GM19455 (cell line): Measurements from ENCODE around the gene CKS2.
"Not testable (repeated sequence)": the region's sequence is repeated elsewhere in the genome, so short reads cannot be mapped to it uniquely, and the experiment has no call there.

Experiments
- ATAC-seq: cut with Tn5 transposase; IDR thresholded peaks from one replicate; pipeline ENCODE4 v1.9.1; 2021; ENCODE audit not compliant: unreplicated experiment

CKS2 gene

DNA sequence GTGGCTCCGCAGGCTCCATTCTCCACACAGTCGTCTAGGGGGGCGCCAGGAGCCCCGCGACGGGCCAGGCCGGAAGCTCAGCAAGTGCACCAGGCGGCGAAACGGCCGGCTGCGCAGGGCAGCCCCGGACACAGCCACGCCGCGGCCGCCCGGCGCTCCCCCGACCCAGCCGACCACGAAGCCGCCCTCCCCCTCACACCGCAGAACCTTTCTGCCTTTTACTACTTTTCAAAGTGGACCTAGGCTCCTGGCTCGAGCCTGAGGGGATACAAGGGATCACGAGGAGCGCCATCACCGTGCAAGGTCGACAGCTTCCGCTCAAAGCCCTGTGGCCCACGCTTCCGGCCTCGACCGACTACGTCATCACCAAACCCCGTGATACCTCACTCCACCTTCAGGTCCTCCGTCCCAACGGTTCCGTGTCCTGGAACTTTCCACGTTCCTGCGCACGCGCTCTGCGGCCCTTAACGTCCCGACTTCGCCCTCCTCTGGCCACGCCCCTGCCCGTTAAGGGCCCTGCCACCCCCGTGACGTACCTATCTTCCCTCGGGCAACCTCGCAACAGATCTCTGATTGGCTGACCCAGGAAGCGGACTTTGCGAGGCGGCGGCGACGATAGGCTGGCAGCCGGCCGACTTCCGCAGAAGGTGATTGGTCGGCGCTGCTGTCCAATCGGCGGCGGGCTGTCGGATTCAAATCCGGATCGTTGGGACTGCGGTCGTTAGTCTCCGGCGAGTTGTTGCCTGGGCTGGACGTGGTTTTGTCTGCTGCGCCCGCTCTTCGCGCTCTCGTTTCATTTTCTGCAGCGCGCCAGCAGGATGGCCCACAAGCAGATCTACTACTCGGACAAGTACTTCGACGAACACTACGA is at the start of gene CKS2:
Gene CKS2 (plus strand): TSS at position 721 of the 871 bp plus-strand sequence. CDS start 98 bp downstream, at position 819.
- peak; percentile 91 for ATAC-seq

GRCh38 chr9:89273528-89274279 is 37.3 kb upstream of the CKS2 start:
- ATAC-seq, result no peak

DNA sequence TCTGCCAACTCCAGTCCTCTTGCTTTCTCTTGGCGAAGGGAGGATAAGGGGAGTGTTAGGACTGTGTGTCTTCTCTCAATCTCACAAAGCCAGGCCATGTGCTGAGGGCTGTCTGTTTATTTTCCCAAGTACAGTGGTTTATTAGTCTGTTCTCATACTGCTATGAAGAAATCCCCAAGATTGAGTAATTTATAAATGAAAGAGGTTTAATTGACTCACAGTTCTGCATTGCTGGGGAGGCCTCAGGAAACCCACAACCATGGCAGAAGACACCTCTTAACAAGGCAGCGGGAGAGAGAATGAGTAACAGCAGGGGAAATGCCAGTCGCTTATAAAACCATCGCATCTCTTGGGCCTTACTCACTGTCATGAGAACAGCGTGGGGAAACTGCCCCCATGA is 36.2 kb upstream of the CKS2 start:
- ATAC-seq, result no peak

GRCh38 chr9:89276040-89276439 is 35.0 kb upstream of the CKS2 start:
- not testable (repeated sequence) for ATAC-seq

DNA sequence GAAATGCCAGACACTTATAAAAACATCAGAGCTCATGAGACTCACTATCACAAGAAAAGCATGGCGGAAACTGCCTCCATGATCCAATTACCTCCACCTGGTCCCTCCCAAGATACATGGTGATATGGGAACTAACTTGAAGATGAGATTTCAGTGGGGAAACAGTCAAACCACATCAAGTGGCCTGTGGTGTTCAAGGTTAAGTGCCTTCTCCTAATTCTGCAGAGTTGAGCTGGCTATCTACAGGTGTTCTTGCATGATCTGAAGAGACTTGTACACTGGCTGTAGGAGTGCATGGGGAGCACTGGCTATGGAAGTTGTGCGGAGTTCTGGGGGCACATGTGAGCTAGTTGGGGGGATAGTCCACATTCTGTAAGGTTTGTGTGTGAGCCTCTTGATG is 34.0 kb upstream of the CKS2 start:
- ATAC-seq, result no peak

- no peak for ATAC-seq
Measured at GRCh38 chr9:89277454-89277853, 33.5 kb upstream of the CKS2 start.

DNA sequence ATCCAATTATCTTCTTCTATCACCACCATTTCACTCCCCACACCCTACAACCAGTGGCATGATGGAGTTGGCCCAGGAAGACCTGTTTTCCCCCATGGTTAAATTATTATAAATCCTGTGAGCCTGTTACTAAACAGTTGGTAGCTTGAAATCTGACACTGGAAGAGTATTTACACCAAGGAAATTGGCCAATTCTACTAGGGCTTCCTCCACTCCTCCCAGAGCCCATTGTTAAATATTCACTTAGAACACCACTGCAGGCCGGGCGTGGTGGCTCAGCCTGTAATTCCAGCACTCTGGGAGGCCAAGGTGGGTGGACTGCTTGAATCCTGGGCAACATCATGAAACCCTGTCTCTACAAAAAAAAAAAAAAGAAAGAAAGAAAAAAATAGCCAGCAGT is 32.4 kb upstream of the CKS2 start:
- no peak for ATAC-seq

GRCh38 chr9:89278997-89279739 is 31.8 kb upstream of the CKS2 start:
- peak; percentile 53 for ATAC-seq

- ATAC-seq, result no peak
Measured at GRCh38 chr9:89281106-89281505, 29.9 kb upstream of the CKS2 start.

GRCh38 chr9:89282248-89282968 is 28.6 kb upstream of the CKS2 start:
- ATAC-seq, result not testable (repeated sequence)

- ATAC-seq, result no peak
Measured at GRCh38 chr9:89284076-89284475, 26.9 kb upstream of the CKS2 start.

DNA sequence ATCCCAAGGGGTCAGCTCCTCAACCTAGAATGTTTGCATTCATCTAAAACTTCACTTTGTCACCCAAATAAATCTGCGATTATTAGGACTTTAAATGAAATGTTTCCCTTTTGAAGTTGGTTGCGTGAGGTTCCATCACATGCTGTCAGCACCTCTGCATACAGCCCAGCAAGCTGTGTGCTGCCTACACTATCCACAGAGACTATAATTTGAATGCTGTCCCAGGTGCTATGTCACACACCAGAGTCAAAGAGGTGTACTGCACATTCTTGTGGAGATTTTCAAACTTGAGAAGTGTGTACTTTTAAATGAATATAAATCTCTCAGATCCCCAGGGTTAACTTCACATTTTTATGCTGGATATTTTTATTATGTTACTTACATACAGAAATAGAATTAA is 19.3 kb upstream of the CKS2 start:
- no peak for ATAC-seq

- ATAC-seq, result no peak
Measured at GRCh38 chr9:89293014-89293413, 18.0 kb upstream of the CKS2 start.

- ATAC-seq, result no peak
Measured at GRCh38 chr9:89295400-89295799, 15.6 kb upstream of the CKS2 start.

DNA sequence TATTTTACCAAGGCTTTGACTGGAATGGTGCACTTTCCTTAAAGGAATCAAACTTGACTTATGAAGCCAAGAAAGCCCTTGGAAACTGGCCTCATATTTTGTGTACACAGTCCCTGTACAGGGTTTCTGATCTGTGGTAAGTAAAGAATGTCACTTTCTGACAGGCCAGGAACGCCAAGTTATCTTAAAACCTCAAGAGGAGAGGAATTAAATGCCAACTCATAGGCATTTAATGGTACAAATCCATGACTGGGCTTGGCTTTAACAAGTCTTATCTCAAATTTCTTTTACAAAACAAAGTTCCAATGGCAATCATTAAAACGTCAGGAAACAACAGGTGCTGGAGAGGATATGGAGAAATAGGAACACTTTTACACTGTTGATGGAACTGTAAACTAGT is 9.0 kb upstream of the CKS2 start:
- not testable (repeated sequence) for ATAC-seq

DNA sequence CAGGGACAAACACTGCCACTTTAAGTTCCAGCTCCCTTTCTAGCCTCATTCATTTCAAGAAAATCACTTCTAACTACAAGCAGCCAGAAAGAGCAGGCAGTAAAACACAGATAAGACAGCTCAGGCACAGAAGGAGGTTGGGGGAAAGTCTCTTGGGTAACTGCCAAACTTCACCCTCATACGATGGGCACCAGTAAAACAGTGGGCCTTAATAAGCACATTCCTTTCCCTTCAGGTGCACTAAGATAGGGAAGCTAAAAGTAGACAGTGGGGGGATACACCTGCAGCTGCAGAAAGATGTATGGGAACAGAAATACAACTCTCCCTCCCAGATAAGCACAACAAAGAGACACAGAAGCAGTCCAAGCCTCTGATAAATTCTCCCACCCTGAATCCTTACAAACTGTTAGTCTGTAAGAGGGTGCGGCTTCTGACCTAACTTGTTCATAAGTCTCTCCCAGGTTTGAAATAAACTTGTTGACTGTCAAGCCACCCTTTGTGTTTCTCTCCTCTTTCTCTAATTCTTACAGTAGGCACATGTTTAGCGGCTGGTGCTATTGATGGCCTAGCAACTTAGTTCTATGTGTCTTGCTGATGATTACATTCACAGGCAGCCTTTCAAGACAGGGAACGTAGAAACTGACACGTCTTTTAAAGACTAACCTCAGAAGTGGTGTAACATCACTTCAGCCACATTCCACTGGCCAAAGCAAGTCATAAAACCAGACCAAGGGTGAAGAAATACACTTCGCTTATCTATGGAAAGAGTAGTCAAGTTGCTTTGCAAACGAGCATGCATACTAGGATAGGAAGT is 6.8 kb upstream of the CKS2 start:
- ATAC-seq, result peak; percentile 24

GRCh38 chr9:89304834-89305188 is 6.2 kb upstream of the CKS2 start:
- peak; percentile 70 for ATAC-seq

- no peak for ATAC-seq
Measured at GRCh38 chr9:89305868-89306267, 5.1 kb upstream of the CKS2 start.

GRCh38 chr9:89309166-89309565 is 1.8 kb upstream of the CKS2 start:
- no peak for ATAC-seq
